GM10266 (cell line): ENCODE measurements around the gene ACADL.
"Not testable (repeated sequence)": the region's sequence is repeated elsewhere in the genome, so short reads cannot be mapped to it uniquely, and the experiment has no call there.

Experiments
- DNase-seq: peaks from one replicate; pipeline ENCODE4 v3.0.0; 2012; ENCODE audit errors: extremely low spot score
- CTCF ChIP-seq: IDR thresholded peaks from 2 replicates; pipeline ENCODE4 v1.5.1; 2012; ENCODE audit warnings: mild to moderate bottlenecking, low read depth; ENCODE audit not compliant: control insufficient read depth, insufficient read depth; ENCODE audit errors: missing control alignments

Gene ACADL

GRCh38 chr2:210179351-210179990 is 45.8 kb downstream of the ACADL start:
- TF ChIP-seq CTCF = no peak
- no peak for DNase-seq

- no peak for TF ChIP-seq CTCF
- no peak for DNase-seq
Observed at GRCh38 chr2:210177769-210178168, 47.5 kb downstream of the ACADL start.

GRCh38 chr2:210177115-210177514 is 48.1 kb downstream of the ACADL start:
- not testable (repeated sequence) for DNase-seq

- no peak for DNase-seq
- TF ChIP-seq CTCF = no peak
Observed at GRCh38 chr2:210174086-210174485, 51.2 kb downstream of the ACADL start.

- TF ChIP-seq CTCF = no peak
- DNase-seq = no peak
Observed at GRCh38 chr2:210172219-210172575, 53.0 kb downstream of the ACADL start.

GRCh38 chr2:210171309-210172218 is 53.7 kb downstream of the ACADL start, which contains the start of gene KANSL1L:
KANSL1L (minus strand) TSS chr2:210171409; CDS start chr2:210154582, 16,827 bp downstream.
- DNase-seq = peak; percentile 92
- no peak for TF ChIP-seq CTCF

GRCh38 chr2:210170446-210171303 is 54.6 kb downstream of the ACADL start:
- no peak for TF ChIP-seq CTCF
- peak; percentile 95 for DNase-seq
